Measurements from ENCODE around the gene FAU.

The FAU gene

DNA sequence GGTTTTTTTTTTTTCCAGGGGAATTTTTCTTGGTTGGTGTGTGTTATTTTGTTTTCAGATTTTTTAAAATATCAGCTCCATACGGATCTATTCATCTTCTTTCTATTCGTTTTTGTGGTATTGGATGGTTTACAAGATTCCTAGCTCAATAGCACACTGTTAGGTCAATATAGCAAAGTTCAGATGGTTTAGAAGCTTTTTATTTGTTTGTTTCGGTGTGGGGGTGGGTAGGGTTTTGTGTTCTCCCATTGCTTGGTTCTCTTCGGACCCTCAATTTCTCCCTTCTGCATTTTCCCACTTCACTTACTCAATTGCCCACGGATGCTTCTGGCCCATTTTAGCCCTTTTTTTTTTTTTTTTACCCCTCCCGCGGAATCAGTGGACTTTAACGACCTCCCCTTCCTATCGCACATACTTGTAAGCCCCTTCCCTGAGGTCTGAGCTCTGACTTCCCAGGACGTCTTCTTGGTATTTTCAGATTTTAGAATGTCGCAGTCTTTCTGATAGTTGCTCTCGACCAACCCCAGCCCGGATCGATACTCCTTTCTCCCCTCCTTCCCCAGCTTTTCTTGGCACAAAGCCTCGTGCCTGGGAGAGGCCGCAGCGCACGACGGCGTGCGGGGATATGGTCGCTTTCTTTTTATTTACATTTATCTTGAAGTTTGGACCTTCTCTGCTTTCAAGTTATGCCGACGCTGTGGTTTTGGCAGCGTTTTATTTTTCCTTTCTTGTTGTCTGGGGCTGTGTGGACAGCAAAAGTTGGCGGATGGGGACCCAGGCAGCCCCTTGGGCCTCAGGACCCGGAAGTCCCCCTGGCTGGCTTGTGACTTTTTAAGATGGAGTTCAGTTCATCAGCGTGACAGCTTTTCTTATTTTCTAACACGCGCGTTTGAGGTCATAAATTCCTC is 43.7 kb upstream of the FAU start:
- DNase-seq, result no peak
- Histone ChIP-seq H3K27ac (peak overlapping the region in 1 of 2 donors; percentile 22), H3K9me3 (no peaks in the 10 kb centered on the region), H3K4me3 (peak overlapping the region; percentile 1 to 32), H3K4me1 (peaks cover 0 to 4% (median 0%) of the 10 kb centered on the region in 4 donors), H3K27me3 (no peaks in the 10 kb centered on the region), H3K36me3 (no peaks in the 10 kb centered on the region)
- TF ChIP-seq, protein P1, sequence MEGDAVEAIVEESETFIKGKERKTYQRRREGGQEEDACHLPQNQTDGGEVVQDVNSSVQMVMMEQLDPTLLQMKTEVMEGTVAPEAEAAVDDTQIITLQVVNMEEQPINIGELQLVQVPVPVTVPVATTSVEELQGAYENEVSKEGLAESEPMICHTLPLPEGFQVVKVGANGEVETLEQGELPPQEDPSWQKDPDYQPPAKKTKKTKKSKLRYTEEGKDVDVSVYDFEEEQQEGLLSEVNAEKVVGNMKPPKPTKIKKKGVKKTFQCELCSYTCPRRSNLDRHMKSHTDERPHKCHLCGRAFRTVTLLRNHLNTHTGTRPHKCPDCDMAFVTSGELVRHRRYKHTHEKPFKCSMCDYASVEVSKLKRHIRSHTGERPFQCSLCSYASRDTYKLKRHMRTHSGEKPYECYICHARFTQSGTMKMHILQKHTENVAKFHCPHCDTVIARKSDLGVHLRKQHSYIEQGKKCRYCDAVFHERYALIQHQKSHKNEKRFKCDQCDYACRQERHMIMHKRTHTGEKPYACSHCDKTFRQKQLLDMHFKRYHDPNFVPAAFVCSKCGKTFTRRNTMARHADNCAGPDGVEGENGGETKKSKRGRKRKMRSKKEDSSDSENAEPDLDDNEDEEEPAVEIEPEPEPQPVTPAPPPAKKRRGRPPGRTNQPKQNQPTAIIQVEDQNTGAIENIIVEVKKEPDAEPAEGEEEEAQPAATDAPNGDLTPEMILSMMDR (IDR thresholded peaks at IDR 0.05), result no peak
- intact Hi-C loops (cut with DNase I; ENCODE audit: low total_unique reads), result no loop called here

DNA sequence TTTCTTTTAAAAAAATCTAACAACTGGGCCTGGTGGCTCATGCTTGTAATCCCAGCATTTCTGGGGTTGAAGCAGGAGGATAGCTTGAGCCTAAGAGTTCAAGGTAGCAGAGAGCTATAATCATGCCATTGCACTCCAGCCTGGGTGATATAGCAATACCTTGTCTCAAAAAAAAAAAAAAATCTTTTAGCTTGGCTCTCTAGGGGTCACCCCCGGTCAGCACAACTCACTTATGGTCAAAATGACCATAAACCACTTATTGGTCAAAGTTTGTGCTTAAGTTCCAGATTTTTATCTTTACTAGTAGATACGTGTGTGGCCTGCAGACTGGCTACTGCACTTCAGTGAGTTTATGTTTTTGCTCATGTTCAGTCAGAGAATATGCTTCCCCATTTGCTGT is 41.8 kb upstream of the FAU start:
- Histone ChIP-seq H3K27ac (no peak overlapping the region), H3K36me3 (no peaks in the 10 kb centered on the region), H3K9me3 (no peaks in the 10 kb centered on the region), H3K4me1 (peaks cover 0 to 4% (median 0%) of the 10 kb centered on the region in 4 donors), H3K27me3 (no peaks in the 10 kb centered on the region), H3K4me3 (no peak overlapping the region)
- no peak for DNase-seq
- intact Hi-C loops (cut with DNase I; ENCODE audit: low total_unique reads), result no loop called here
- TF ChIP-seq, protein P1 (IDR thresholded peaks at IDR 0.05), result no peak

DNA sequence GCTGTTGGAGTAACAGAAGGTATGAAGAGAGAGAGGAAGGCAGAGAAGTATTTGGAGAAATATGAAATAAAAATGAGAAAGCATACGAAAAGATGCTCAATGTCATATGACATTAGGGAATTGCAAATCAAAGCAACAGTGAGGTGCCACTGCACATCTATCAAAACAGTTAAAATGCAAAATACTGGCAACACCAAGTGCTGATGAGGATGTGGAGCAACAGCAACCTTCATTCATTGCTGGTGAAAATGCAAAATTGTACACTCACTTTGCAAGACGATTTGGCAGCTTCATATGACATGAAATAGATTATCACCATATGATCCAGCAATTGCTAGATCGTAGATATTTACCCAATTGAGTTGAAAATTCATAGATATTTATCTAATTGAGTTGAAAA is 38.7 kb upstream of the FAU start:
- no peaks in the 10 kb centered on the region for H3K9me3 ChIP-seq
- no peak for DNase-seq
- H3K4me3 ChIP-seq, result no peak overlapping the region
- intact Hi-C loops (cut with DNase I; ENCODE audit: low total_unique reads), result no loop called here
- H3K4me1 ChIP-seq, result no peaks in the 10 kb centered on the region
- no peak overlapping the region for H3K27ac ChIP-seq
- H3K36me3 ChIP-seq, result no peaks in the 10 kb centered on the region
- TF ChIP-seq, protein P1 (IDR thresholded peaks at IDR 0.05), result no peak
- no peaks in the 10 kb centered on the region for H3K27me3 ChIP-seq

DNA sequence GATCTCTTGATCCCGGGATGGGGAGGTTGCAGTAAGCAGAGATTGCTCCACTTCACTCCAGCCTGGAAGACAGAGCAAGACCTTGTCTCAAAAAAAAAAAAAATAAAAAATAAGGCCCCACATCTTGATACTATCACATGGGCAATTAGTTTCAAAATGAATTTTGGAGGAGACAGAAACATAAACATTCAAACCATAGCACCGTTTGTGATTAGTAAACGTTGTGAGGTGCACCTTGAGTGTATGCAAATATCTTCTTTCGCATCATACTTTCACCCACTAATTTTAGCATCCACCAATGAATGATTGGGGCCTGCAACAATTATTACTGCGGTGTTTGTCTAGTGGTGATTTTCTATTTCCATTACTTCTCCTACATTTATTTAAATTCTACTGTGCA is 37.1 kb upstream of the FAU start:
- DNase-seq, result no peak
- Histone ChIP-seq H3K9me3 (no peaks in the 10 kb centered on the region), H3K4me3 (no peak overlapping the region), H3K27ac (no peak overlapping the region), H3K27me3 (no peaks in the 10 kb centered on the region), H3K4me1 (no peaks in the 10 kb centered on the region), H3K36me3 (no peaks in the 10 kb centered on the region)
- intact Hi-C loops (cut with DNase I; ENCODE audit: low total_unique reads), result no loop called here
- TF ChIP-seq, protein P1 (IDR thresholded peaks at IDR 0.05), result no peak

DNA sequence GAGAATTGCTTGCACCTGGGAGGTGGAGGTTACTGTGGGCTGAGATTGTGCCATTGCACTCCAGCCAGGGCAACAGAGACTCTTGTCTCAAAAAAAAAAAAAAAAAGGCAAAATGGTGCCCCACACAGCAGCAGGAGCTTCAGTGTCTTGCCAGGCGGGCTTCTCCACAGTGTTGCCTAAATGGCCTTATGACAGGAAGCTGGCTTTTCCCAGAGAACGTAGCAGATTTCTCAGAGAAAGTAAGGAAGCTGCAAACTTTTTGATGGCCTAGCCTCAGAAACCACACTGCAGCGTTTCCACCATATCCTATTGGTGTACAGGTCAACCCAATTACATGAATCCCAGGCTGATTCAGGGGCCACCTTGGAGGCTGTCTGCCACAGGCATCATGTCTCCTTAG is 35.4 kb upstream of the FAU start:
- Histone ChIP-seq H3K4me1 (no peaks in the 10 kb centered on the region), H3K9me3 (no peaks in the 10 kb centered on the region), H3K36me3 (no peaks in the 10 kb centered on the region), H3K4me3 (no peak overlapping the region), H3K27me3 (no peaks in the 10 kb centered on the region), H3K27ac (no peak overlapping the region)
- TF ChIP-seq, protein P1 (IDR thresholded peaks at IDR 0.05), result no peak
- intact Hi-C loops (cut with DNase I; ENCODE audit: low total_unique reads), result no loop called here
- DNase-seq, result no peak
